ENCODE data around the gene NCOA4.
A peak's percentile ranks its signal among the peaks of the same experiment; 100 is the strongest.
"Not testable (repeated sequence)": the region's sequence is repeated elsewhere in the genome, so short reads cannot be mapped to it uniquely, and the experiment has no call there.

NCOA4 gene

DNA sequence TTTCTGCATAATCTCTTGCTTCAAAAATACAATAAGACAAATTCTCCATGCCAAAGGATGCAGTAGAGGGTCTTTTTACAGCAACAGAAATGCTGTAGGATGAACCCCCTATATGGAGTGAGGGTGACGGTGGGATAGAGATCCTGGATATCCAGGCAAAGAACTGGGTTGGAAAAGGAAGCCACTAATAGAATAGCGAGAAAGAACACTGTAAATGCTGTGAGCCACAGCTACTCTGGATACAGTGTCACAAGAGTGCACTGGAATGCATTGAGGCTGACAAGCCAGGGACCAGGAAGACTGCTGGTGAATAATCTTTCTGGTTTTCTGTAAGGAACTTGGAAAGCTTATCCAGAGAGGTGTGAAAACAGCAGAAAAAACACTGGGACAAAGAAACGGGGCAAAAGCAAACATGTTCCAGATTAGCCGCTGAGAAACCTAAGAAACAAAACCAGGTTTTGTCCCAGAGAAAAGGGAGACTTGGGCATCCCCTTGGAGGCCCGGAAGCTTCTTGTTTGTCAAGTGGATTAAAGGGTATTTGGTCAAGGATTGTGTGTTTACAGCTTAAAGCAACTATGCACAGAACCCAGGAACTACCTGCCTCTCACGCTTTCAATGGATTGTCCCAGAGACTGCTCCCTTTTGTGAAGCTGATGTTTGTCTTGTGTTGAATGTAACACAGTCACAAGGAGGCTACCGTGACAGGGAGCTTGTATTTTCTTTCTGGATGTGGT, 21.8 kb upstream of the NCOA4 start:
- no peak for DNase-seq

DNA sequence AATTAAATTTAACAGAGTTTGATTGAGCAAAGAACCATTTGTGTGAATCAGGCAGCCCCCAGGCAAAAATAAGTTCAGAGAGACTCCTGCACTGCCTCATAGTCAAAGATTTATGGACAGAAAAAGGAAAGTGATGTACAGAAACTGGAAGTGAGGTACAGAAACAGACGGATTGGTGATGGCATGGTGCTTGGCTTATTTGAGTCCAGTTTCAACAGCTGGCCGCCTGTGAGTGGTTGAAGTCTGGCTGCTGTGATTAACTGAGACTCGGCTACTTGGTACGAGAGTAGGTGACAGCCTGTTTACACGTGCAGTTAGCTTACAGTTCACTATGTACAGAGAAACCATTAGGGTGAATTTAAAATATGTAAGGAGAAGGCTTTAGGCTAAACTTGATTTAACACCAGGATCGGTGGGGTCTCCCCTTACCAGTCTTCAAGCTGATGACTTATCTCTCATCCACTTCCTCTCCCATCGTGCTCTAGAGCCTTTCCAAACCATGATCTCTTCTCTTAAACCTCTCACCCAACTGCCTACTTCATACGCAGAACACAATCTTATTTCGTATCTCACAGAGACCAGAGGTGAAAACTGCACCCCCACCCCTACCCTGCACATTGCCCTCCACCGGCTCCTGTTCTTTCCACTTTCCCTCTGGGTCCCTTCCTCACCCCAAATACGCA, 20.7 kb upstream of the NCOA4 start:
- no peak for DNase-seq

DNA sequence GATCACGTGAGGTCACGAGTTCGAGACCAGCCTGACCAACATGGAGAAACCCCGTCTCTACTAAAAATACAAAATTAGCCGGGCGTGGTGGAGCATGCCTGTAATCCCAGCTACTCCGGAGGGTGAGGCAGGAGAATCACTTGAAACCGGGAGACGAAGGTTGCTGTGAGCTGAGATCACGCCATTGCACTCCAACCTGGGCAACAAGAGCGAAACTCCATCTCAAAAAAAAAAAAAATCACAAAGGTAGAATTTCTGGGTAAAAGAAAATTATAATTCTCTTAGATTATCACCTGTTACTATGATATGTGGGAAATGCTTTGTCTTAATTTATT, 19.0 kb upstream of the NCOA4 start:
- not testable (repeated sequence) for DNase-seq

GRCh38 chr10:46048152-46048551, 17.7 kb upstream of the NCOA4 start:
- no peak for DNase-seq

DNA sequence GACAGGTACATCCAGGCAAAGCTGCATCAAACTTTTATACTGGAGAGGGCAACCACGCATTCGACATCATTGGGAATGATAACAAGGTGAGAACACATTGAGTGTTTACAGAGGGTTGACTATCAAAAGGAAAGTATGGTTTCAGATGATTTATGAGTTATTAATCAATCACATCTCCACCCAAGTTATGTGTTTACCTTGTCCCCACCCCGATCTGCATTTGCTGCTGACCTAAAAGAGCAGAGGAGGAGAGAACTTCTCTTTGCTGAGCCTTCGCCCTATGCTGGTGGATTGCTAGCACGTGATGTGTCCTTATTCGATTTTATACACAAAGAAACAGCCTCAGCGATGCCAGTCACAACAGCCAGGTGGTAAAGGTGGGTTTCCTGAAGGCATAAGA, 15.8 kb upstream of the NCOA4 start, which contains the start of gene MSMB:
Gene MSMB (minus strand): TSS at position 9 of the 400 bp plus-strand sequence. CDS start 32 bp downstream, outside the sequence.
- DNase-seq: no peak

- no peak for DNase-seq
These were observed 12.1 kb upstream of the NCOA4 start for GRCh38 chr10:46042527-46042926.

GRCh38 chr10:46040004-46040403, 9.6 kb upstream of the NCOA4 start:
- DNase-seq: no peak

- DNase-seq: no peak
These were observed 6.8 kb upstream of the NCOA4 start for GRCh38 chr10:46037107-46037825.

- no peak for DNase-seq
These were observed 5.8 kb upstream of the NCOA4 start for GRCh38 chr10:46035923-46036849.

GRCh38 chr10:46033602-46034011, 3.2 kb upstream of the NCOA4 start:
- no peak for DNase-seq

- DNase-seq: no peak
These were observed 1.5 kb upstream of the NCOA4 start for GRCh38 chr10:46031648-46032532.

DNA sequence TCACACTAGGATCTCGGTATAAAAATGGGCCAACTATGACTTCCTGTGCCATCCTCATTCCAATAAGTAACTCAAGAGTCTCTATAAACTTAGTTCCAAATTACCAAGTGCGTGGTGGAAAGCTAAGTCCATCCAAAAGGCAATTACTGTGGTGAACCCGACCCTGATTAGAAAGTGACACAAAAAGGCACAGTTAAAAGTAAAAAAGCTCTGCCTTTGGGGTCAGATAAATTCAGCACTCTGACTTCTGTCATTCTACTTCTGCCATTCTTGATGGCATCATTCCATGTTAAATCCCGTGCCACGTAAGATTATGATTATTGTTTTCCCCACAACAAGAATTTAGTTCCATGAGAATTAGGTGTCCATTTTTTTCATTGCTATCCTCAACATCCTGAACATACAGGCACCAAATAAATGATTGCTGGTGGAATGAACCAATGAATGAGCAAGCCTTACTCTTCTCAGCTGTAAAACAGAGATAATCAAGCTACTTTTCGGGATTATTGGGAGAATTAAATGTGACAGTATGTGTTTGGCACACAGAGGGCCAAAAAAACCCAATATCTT, 877 bp downstream of the NCOA4 start:
- DNase-seq: no peak

DNA sequence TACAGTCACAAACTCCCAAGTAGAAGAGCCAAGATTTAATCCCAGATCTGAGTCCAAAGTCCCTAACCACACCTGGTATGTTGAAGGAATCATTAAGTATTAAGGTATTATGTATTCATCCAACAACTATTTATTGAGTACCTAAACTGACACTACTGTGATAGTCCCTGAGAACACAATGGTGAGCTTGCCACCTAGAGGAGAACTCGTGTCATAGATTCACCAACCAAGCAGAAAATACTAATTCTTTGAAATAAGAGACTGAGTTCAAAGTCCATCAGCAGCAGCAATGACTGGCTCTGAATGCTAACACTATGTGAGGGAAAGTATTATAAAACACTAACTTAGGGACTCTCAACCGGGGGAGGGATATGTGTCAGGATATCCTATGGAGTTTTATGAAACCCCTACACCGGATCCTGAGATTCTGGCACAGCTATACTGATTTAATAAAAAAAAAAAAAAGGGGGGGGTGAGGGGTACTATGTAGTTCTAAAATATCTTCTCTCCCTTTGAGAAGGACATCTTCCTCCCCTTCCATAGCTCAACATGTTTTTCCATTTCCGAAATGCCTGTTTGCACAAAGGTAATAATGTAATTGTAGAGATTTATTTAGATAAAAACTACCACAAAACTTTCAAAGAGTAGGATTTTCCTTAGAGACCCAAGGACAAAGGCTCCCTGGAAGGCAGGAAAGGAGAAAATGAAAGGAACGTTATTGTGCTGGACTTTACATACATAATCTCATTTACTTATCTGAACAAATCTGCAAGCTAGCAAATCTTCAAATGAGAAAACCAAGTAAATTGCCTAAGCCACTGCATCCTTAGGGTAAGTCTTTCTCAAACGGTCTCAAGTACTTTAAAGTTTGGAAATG, 1.6 kb downstream of the NCOA4 start:
- DNase-seq: peak; percentile 0 to 6

DNA sequence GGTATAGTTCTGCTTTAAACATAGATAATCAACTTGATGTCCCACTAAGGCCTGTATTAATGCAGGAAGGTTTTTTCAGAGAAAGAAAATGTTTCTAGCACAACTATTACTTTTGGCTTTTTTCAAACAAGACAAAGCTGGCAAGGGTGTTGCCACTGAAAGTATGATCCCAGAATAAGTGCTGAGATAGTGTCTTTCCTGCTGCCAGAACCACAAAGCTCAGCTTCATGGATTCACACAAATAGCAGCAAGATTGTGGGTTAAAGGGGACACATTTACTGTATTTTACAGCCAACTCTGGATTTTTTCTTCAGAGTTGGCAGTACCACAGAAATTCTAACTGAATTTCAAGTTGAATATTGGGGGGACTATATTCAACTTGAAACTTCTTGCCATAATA, 4.3 kb downstream of the NCOA4 start:
- DNase-seq: no peak

DNA sequence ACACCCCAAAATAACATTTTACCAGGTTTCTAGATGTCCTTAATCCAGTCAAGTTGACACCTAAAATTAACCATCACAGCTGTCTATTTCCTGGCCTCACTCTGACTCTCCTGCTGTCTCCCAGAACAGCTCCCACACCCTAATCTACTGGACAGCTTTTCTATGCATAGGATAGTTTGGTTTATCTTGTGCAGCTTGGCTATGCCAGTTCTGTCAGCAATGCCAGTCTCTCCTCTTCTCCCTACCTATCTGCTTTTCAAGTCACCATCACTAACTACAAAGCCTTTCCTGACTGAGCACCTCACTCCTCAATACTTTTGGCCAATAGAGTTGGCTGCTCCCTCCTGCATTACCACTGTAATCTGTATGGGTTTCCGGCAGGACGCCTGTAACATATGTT, 5.0 kb downstream of the NCOA4 start:
- no peak for DNase-seq

- DNase-seq: no peak
These were observed 5.5 kb downstream of the NCOA4 start for GRCh38 chr10:46024948-46025347.

DNA sequence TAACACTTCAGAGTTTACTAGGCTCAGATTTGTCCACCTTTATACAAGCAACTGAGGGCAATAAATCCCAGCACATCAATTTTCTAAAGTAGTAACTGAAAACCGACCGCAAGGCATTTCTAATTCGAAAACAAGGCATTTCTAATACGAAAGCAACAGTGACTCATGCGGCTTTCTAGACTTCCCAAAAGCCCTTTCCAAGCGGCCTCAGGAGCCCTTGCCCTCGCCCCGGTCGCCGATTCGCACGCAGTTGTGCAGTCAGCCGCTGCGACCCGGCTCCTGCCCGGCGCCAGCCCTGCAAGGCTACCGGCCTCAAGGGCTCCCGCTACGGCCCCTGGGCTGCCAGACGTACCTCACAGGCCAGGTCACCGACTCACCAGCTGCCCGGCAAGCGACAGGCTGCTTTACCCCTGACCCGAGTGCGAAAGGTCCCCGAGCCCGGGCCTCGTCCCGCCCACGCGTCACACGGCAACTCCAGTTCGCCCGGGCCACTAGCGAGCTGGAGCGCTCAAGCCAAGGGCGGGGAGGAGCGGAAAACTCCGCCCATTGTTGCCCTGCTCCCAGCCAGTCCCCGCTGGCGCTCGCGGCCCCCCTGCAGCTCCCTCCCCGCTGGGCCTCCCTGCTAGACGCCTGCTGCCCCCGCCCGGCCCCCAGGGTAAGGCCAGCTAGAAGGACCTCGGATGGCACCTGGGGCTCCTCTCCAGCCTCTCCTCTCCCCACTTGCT, 7.3 kb downstream of the NCOA4 start:
- no peak for DNase-seq

DNA sequence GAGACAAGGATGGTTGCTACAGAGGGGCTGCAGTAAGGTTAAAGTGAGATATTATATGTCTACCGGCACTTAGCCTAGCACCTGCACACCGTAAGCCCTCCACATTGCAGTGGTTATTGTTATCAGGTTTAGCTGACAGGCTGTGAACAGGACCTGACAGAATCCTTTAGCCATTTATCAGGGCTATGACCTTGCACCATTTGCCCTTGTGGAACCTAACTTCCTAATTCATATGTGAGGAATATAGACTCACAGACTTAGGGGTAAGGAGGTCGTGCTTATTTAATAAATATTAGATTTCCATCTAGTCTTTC, 10.1 kb downstream of the NCOA4 start:
- no peak for DNase-seq

DNA sequence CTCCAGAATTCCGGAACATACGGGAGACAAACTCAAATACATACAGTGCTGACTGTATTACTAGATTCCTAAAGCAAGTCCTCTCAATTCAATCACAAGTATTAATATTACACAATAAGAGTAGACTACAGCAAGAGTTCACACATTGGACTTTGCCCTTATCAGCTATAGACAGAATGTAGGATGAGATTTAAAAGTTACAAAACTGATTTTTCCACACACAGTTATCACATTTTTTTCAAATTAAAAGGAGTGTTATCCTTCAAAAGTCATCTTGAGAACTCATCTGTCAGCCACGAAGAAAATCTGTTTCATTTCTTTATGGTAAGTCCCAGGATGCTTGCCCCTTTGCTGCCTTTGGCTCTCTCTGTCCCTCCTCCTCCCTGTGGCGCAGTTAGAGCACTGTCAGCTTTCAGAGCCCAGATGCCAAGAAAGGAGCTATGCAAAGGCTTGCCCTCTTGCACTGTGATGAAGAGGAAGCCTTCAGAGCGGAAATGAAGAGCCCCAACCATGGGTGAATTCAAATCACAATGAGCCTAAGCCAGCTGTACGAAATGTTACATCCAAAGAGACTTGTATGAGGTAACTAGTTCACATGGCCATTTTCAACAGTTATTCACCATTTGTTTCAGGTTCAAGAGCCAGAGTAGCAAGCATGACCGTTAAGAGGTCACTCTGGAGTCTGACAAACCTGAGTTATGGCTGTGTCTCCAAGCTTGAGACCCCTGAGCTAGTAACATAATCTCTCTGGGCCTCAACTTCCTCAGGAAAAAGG, 10.7 kb downstream of the NCOA4 start:
- DNase-seq: no peak

Data from NCI-H1930 (cell line).